NCI-H187 treated with DMSO at 0.1 percent for 48 hours (cell line): ENCODE measurements around the gene TMEM255B.

ENCODE experiments used
- DNase-seq: peaks from one replicate; lab custom pipeline; 2025; lab: John Stamatoyannopoulos, UW

Gene TMEM255B

GRCh38 chr13:113804017-113804702, 45.1 kb downstream of the TMEM255B start:
- DNase-seq: no peak

- DNase-seq: no peak
These were observed 45.8 kb downstream of the TMEM255B start for GRCh38 chr13:113804703-113805430.

GRCh38 chr13:113805431-113806103, 46.5 kb downstream of the TMEM255B start:
- no peak for DNase-seq

- DNase-seq: no peak
These were observed 47.1 kb downstream of the TMEM255B start for GRCh38 chr13:113806104-113806471.

- no peak for DNase-seq
These were observed 47.5 kb downstream of the TMEM255B start for GRCh38 chr13:113806526-113806925.

GRCh38 chr13:113808058-113808834, 49.2 kb downstream of the TMEM255B start:
- DNase-seq: no peak

GRCh38 chr13:113809934-113810333, 50.9 kb downstream of the TMEM255B start:
- DNase-seq: no peak

GRCh38 chr13:113810640-113811039, 51.6 kb downstream of the TMEM255B start:
- DNase-seq: no peak

- no peak for DNase-seq
These were observed 52.3 kb downstream of the TMEM255B start for GRCh38 chr13:113811081-113811928.

GRCh38 chr13:113812178-113813040, 53.4 kb downstream of the TMEM255B start:
- no peak for DNase-seq

GRCh38 chr13:113813070-113813748, 54.2 kb downstream of the TMEM255B start:
- DNase-seq: no peak

GRCh38 chr13:113813749-113814434, 54.9 kb downstream of the TMEM255B start:
- no peak for DNase-seq

- DNase-seq: no peak
These were observed 55.4 kb downstream of the TMEM255B start for GRCh38 chr13:113814435-113814821.

- DNase-seq: no peak
These were observed 56.4 kb downstream of the TMEM255B start for GRCh38 chr13:113815151-113816058.

- DNase-seq: no peak
These were observed 57.4 kb downstream of the TMEM255B start for GRCh38 chr13:113816254-113816929.

- DNase-seq: peak; percentile 65
These were observed 58.2 kb downstream of the TMEM255B start for GRCh38 chr13:113816946-113817859.
